Fibroblast of lung (primary cell): ENCODE data around the gene ZCCHC14. TPM values are rescaled to one million over a fixed set of nuclear protein-coding genes. Genes with fewer than 3 reads are reported as not detected.

Experiments used
- DNase-seq, 2 donors: peaks; one replicate each; pipeline versions ENCODE4 v3.0.0 to v3.0.0-alpha.2; 2010; ENCODE audit warnings: low read depth in 2 of 2
- H2AFZ ChIP-seq: 2 replicates; pipeline ENCODE4 v1.5.1; 2012; ENCODE audit warnings: low read length, control low read depth, inconsistent platforms
- H3K27ac ChIP-seq: 2 replicates; pipeline ENCODE4 v1.5.1; 2011; ENCODE audit warnings: low read length, control low read depth; ENCODE audit not compliant: insufficient read depth
- H3K27me3 ChIP-seq: 2 replicates; pipeline ENCODE4 v1.5.1; 2011; ENCODE audit warnings: mild to moderate bottlenecking, low read length; ENCODE audit not compliant: control insufficient read depth, insufficient read depth
- H3K36me3 ChIP-seq: 2 replicates; pipeline ENCODE4 v1.5.1; 2011; ENCODE audit warnings: low read length; ENCODE audit not compliant: control insufficient read depth, insufficient read depth
- H3K4me1 ChIP-seq: 2 replicates; pipeline ENCODE4 v1.5.1; 2011; ENCODE audit warnings: low read length; ENCODE audit not compliant: control insufficient read depth, insufficient read depth; ENCODE audit errors: extremely low read depth
- H3K4me2 ChIP-seq: 2 replicates; pipeline ENCODE4 v1.5.1; 2011; ENCODE audit warnings: low read length, control low read depth; ENCODE audit not compliant: insufficient read depth; ENCODE audit errors: extremely low read depth
- H3K4me3 ChIP-seq, 4 experiments: fragments of 200-600 bp in 1 of 4; sonication (generic) in 1 of 4; replicated peaks in 1 of 4; 2 replicates each; pipeline ENCODE4 v1.5.1; 2011 to 2016; ENCODE audit warnings: low read length in 4 of 4, low read depth in 3 of 4, mild to moderate bottlenecking in 3 of 4, control low read depth in 2 of 4, inconsistent platforms in 1 of 4, mixed read lengths in 1 of 4; ENCODE audit not compliant: insufficient read depth in 1 of 4; ENCODE audit errors: control extremely low read depth in 1 of 4
- H3K79me2 ChIP-seq: 2 replicates; pipeline ENCODE4 v1.5.1; 2012; ENCODE audit warnings: mild to moderate bottlenecking, low read length, inconsistent platforms; ENCODE audit not compliant: control insufficient read depth, insufficient read depth
- H3K9ac ChIP-seq: 2 replicates; pipeline ENCODE4 v1.5.1; 2011; ENCODE audit warnings: mild to moderate bottlenecking, low read length, control low read depth; ENCODE audit not compliant: insufficient read depth
- H3K9me3 ChIP-seq: 2 replicates; pipeline ENCODE4 v1.5.1; 2012; ENCODE audit warnings: low read depth, low read length; ENCODE audit not compliant: control insufficient read depth, insufficient read depth
- H4K20me1 ChIP-seq: 2 replicates; pipeline ENCODE4 v1.5.1; 2011; ENCODE audit warnings: low read length; ENCODE audit not compliant: control insufficient read depth, insufficient read depth; ENCODE audit errors: extremely low read depth
- EZH2 ChIP-seq: IDR thresholded peaks from 2 replicates; pipeline ENCODE4 v1.5.1; 2012; ENCODE audit warnings: low read length, control low read depth, mild to moderate bottlenecking; ENCODE audit errors: missing control alignments
- polyA plus RNA-seq, 2 donors: library from polyadenylated mRNA; depleted of rRNA in 1 of 2; stranded (reverse) in 1 of 2; unstranded in 1 of 2; fragments of >200 nt; gene quantifications; 2 replicates each; pipeline ENCODE4 v1.2.1, GENCODE V29; 2011 to 2012; ENCODE audit warnings: missing spikeins in 1 of 2
- total RNA-seq: library from RNA; depleted of rRNA; stranded (reverse); fragments of >200 nt; gene quantifications from 2 replicates; pipeline ENCODE4 v1.2.1, GENCODE V29; 2014
- TF ChIP-seq, protein P1 (sequence below), 2 donors: IDR thresholded peaks in 1 of 2; conservative IDR thresholded peaks in 1 of 2; 1 replicate in 1 of 2; 2 replicates in 1 of 2; pipeline ENCODE4 v1.5.1; 2011 to 2012; ENCODE audit warnings: low read length in 2 of 2, control low read depth in 1 of 2, inconsistent platforms in 1 of 2, low read depth in 1 of 2, mild to moderate bottlenecking in 1 of 2

The ZCCHC14 gene
- total and polyA plus RNA-seq, 2 donors (not counting 1 experiment from before 2014, with no cell fraction given): 6.4 to 16.3 TPM

DNA sequence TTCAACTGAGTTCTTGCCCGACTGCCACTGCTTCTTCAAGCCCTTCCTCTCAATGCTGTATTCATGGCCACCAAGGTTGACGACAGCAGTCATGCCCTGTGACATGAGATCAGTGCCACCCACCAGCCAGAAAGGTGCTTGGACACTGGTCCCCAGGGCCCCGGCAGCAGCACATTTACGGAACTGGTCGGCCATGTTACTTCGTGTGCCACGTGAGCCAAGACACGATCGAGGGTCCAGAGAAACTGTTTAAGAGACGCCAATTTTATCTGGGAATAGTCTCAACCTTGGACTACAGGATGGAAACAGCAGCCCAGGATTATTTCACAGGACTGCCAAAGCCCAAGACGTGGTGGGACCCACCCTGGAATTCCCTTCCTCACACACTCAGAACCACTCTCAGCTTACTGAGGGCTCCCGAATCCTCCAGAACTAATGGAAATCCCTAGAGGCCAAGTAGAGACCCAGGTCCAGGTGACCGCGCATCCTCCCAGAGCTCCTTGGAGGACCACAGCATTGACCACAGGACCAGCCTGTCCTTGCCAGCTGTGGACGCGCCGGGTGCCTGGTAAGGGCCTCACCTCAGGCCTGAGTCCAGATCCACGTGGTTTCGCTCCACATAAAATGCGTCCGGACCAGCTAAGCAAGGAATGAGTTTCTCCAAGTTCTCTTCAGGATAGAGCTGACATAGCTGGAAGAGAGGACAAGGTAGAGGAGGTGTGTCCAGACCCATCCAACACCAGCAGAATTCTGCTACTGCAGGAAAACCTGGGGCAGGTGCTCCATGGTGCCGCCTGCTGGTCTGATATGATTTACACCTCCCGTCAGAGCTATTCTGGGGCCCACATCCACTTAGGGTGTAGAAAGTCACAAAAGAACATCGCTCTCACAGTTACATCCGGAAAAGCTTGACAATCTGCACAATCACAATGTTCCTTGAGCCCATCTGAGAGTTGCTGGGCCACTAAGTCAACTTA, 72.5 kb downstream of the ZCCHC14 start:
- no peak for TF ChIP-seq EZH2
- Histone ChIP-seq H2AFZ (no peak overlapping the region), H3K27me3 (no peaks in the 10 kb centered on the region), H3K9me3 (no peaks in the 10 kb centered on the region), H3K36me3 (peaks cover 20% of the 10 kb centered on the region), H3K4me1 (no peaks in the 10 kb centered on the region), H3K9ac (no peak overlapping the region), H3K27ac (no peak overlapping the region), H3K4me3 (no peak overlapping the region), H3K4me2 (no peak overlapping the region), H3K79me2 (no peaks in the 10 kb centered on the region), H4K20me1 (no peaks in the 10 kb centered on the region)
- no peak for DNase-seq

DNA sequence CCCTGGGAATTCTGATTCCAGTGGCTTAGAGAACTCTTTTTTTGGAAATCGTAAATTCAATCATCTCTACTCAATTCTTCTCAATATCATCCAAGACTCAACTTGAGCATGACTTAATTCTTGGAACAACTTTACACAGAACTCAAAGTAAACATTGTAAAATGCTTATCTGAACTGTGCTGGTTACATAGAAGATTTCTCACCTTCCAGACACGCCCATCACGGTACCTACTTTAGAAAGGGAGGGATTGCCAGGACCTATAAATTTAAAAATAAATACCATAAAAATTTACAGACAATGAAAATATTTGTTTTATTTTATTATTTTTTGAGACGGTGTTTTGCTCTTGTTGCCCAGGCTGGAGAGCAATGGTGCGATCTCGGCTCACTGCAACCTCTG, 74.2 kb downstream of the ZCCHC14 start:
- Histone ChIP-seq H3K9me3 (no peaks in the 10 kb centered on the region), H3K36me3 (peaks cover 23% of the 10 kb centered on the region)

DNA sequence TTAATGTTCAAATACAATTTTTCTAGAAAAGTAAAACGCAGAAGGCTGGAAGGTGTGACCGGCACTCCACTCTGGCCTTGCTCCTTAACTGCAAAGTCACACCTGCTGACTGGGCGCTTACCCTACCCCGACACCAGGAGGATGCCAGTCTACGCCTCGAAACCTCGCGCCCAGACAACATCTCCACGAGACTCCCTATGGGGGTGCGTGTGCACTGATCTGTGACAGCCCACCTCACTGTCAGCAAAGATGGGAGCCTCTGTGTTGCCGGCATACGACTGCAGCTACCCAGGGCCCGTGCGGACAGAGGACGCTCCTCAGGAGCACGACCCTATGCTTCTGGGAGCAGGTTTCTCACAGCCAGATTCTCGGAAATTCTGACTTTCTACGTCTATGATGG, 74.6 kb downstream of the ZCCHC14 start:
- no peak overlapping the region for H3K9ac ChIP-seq
- H3K36me3 ChIP-seq: peaks cover 20% of the 10 kb centered on the region
- DNase-seq: no peak
- H3K4me1 ChIP-seq: no peaks in the 10 kb centered on the region
- TF ChIP-seq, protein P1, sequence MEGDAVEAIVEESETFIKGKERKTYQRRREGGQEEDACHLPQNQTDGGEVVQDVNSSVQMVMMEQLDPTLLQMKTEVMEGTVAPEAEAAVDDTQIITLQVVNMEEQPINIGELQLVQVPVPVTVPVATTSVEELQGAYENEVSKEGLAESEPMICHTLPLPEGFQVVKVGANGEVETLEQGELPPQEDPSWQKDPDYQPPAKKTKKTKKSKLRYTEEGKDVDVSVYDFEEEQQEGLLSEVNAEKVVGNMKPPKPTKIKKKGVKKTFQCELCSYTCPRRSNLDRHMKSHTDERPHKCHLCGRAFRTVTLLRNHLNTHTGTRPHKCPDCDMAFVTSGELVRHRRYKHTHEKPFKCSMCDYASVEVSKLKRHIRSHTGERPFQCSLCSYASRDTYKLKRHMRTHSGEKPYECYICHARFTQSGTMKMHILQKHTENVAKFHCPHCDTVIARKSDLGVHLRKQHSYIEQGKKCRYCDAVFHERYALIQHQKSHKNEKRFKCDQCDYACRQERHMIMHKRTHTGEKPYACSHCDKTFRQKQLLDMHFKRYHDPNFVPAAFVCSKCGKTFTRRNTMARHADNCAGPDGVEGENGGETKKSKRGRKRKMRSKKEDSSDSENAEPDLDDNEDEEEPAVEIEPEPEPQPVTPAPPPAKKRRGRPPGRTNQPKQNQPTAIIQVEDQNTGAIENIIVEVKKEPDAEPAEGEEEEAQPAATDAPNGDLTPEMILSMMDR (conservative IDR thresholded peaks at IDR 0.05 in 1 of 2, IDR thresholded peaks at IDR 0.05 in 1 of 2; ENCODE audit: low read depth in 1 of 2, low read length in 2 of 2): no peak
- TF ChIP-seq EZH2: no peak
- no peak overlapping the region for H3K4me2 ChIP-seq
- no peaks in the 10 kb centered on the region for H4K20me1 ChIP-seq
- H3K9me3 ChIP-seq: no peaks in the 10 kb centered on the region
- H3K27me3 ChIP-seq: no peaks in the 10 kb centered on the region
- H3K27ac ChIP-seq: no peak overlapping the region
- H3K4me3 ChIP-seq: no peak overlapping the region
- no peaks in the 10 kb centered on the region for H3K79me2 ChIP-seq
- no peak overlapping the region for H2AFZ ChIP-seq

More for the DNA sequence above, 74.2 kb downstream of the ZCCHC14 start:
- H3K4me3 ChIP-seq: no peak overlapping the region
- H3K27ac ChIP-seq: no peak overlapping the region
- no peaks in the 10 kb centered on the region for H4K20me1 ChIP-seq
- no peak for DNase-seq
- TF ChIP-seq, protein P1 (conservative IDR thresholded peaks at IDR 0.05 in 1 of 2, IDR thresholded peaks at IDR 0.05 in 1 of 2; ENCODE audit: low read depth in 1 of 2, low read length in 2 of 2): no peak
- no peak for TF ChIP-seq EZH2
- no peaks in the 10 kb centered on the region for H3K79me2 ChIP-seq
- H3K9ac ChIP-seq: no peak overlapping the region
- H2AFZ ChIP-seq: no peak overlapping the region
- no peaks in the 10 kb centered on the region for H3K27me3 ChIP-seq
- H3K4me2 ChIP-seq: no peak overlapping the region
- no peaks in the 10 kb centered on the region for H3K4me1 ChIP-seq
